Urinary bladder (tissue), 4 donors: ENCODE measurements around the gene TCFL5. TPM values are rescaled to one million over a fixed set of nuclear protein-coding genes. Genes with fewer than 3 reads are reported as not detected.

Experiments used
- DNase-seq: peaks from one replicate; pipeline ENCODE4 v3.0.0-alpha.2; 2015; ENCODE audit errors: extremely low spot score
- H3K27ac ChIP-seq: one replicate; pipeline ENCODE4 v1.5.1; 2013; ENCODE audit warnings: low read depth, mild to moderate bottlenecking, moderate library complexity
- H3K36me3 ChIP-seq: one replicate; pipeline ENCODE4 v1.6.1; 2013; ENCODE audit warnings: mild to moderate bottlenecking, moderate library complexity; ENCODE audit not compliant: insufficient read depth
- H3K4me1 ChIP-seq: one replicate; pipeline ENCODE4 v1.6.1; 2013; ENCODE audit warnings: mild to moderate bottlenecking, moderate library complexity; ENCODE audit not compliant: insufficient read depth
- H3K4me3 ChIP-seq: one replicate; pipeline ENCODE4 v1.5.1; 2013; ENCODE audit warnings: low read depth, low read length
- WGBS: extraction: QIAGEN DNeasy Blood & Tissue Kit; methylation state at CpG from one replicate; pipeline ENCODE4 v1.1.7; 2013; 5-methylcytosine and 5-hydroxymethylcytosine counted together
- polyA plus RNA-seq: library from polyadenylated mRNA; stranded (reverse); fragments of 200-250 nt; gene quantifications from one replicate; pipeline ENCODE4 v1.2.3, GENCODE V29; 2013
- total RNA-seq: library from RNA; depleted of rRNA; stranded (reverse); fragments of >200 nt; gene quantifications from one replicate; pipeline ENCODE4 v1.2.3, GENCODE V29; 2014
- donor health status: healthy with polysubstance abuse.
- donor health status: healthy.

Gene TCFL5
- total and polyA plus RNA-seq, 2 donors, result 10.7 to 21.0 TPM

GRCh38 chr20:62900052-62900691, 38.5 kb upstream of the TCFL5 start:
- Histone ChIP-seq H3K36me3 (no peaks in the 10 kb centered on the region), H3K4me1 (no peaks in the 10 kb centered on the region), H3K4me3 (no peak overlapping the region), H3K27ac (no peak overlapping the region)
- under 1% methylated on average over 11 of the region's 11 CpGs for WGBS
- DNase-seq, result no peak

GRCh38 chr20:62899633-62900051, 38.0 kb upstream of the TCFL5 start:
- Histone ChIP-seq H3K4me1 (no peaks in the 10 kb centered on the region), H3K27ac (no peak overlapping the region), H3K4me3 (no peak overlapping the region), H3K36me3 (no peaks in the 10 kb centered on the region)
- DNase-seq, result no peak
- WGBS, result 3% methylated on average over 6 of the region's 6 CpGs

GRCh38 chr20:62898970-62899632, 37.5 kb upstream of the TCFL5 start:
- Histone ChIP-seq H3K4me3 (no peak overlapping the region), H3K36me3 (no peaks in the 10 kb centered on the region), H3K4me1 (no peaks in the 10 kb centered on the region), H3K27ac (no peak overlapping the region)
- no peak for DNase-seq
- WGBS, result 37% methylated on average over 16 of the region's 16 CpGs

- Histone ChIP-seq H3K4me3 (no peak overlapping the region), H3K36me3 (peaks cover 2% of the 10 kb centered on the region), H3K4me1 (no peaks in the 10 kb centered on the region), H3K27ac (no peak overlapping the region)
- 77% methylated on average over 16 of the region's 16 CpGs for WGBS
- DNase-seq, result no peak
These were observed 36.7 kb upstream of the TCFL5 start for GRCh38 chr20:62898093-62898964.

- no peak overlapping the region for H3K4me3 ChIP-seq
- H3K4me1 ChIP-seq, result no peaks in the 10 kb centered on the region
- DNase-seq, result no peak
- H3K36me3 ChIP-seq, result peaks cover 2% of the 10 kb centered on the region
- no peak overlapping the region for H3K27ac ChIP-seq
- WGBS, result 74% methylated on average over 11 of the region's 11 CpGs
These were observed 36.0 kb upstream of the TCFL5 start for GRCh38 chr20:62897666-62898065.

- Histone ChIP-seq H3K27ac (no peak overlapping the region), H3K36me3 (peaks cover 2% of the 10 kb centered on the region)
- 91% methylated on average over 16 of the region's 16 CpGs for WGBS
These were observed 34.9 kb upstream of the TCFL5 start for GRCh38 chr20:62896526-62896925.

GRCh38 chr20:62895539-62895938, 33.9 kb upstream of the TCFL5 start:
- no peak for DNase-seq
- WGBS, result 87% methylated on average over 9 of the region's 9 CpGs
- Histone ChIP-seq H3K4me1 (no peaks in the 10 kb centered on the region), H3K36me3 (peaks cover 2% of the 10 kb centered on the region), H3K4me3 (no peak overlapping the region), H3K27ac (no peak overlapping the region)

More at GRCh38 chr20:62896526-62896925, 34.9 kb upstream of the TCFL5 start:
- no peaks in the 10 kb centered on the region for H3K4me1 ChIP-seq
- no peak overlapping the region for H3K4me3 ChIP-seq
- DNase-seq, result no peak

- no peak for DNase-seq
- 91% methylated on average over 14 of the region's 14 CpGs for WGBS
- H3K4me1 ChIP-seq, result no peaks in the 10 kb centered on the region
These were observed 32.6 kb upstream of the TCFL5 start for GRCh38 chr20:62894261-62894660.

GRCh38 chr20:62893700-62894099, 32.1 kb upstream of the TCFL5 start:
- Histone ChIP-seq H3K27ac (no peak overlapping the region), H3K36me3 (peaks cover 5% of the 10 kb centered on the region), H3K4me1 (no peaks in the 10 kb centered on the region), H3K4me3 (no peak overlapping the region)
- no peak for DNase-seq
- WGBS, result 93% methylated on average over 14 of the region's 14 CpGs

More at GRCh38 chr20:62894261-62894660, 32.6 kb upstream of the TCFL5 start:
- no peak overlapping the region for H3K4me3 ChIP-seq
- peaks cover 5% of the 10 kb centered on the region for H3K36me3 ChIP-seq
- H3K27ac ChIP-seq, result no peak overlapping the region

- H3K27ac ChIP-seq, result no peak overlapping the region
- DNase-seq, result no peak
- no peaks in the 10 kb centered on the region for H3K4me1 ChIP-seq
- H3K4me3 ChIP-seq, result no peak overlapping the region
- peaks cover 5% of the 10 kb centered on the region for H3K36me3 ChIP-seq
- 88% methylated on average over 25 of the region's 25 CpGs for WGBS
These were observed 31.0 kb upstream of the TCFL5 start for GRCh38 chr20:62892348-62893304.

GRCh38 chr20:62891111-62891510, 29.5 kb upstream of the TCFL5 start:
- no peak for DNase-seq
- 81% methylated on average over 15 of the region's 15 CpGs for WGBS
- H3K36me3 ChIP-seq, result peaks cover 5% of the 10 kb centered on the region
- no peaks in the 10 kb centered on the region for H3K4me1 ChIP-seq
- H3K4me3 ChIP-seq, result no peak overlapping the region
- no peak overlapping the region for H3K27ac ChIP-seq

GRCh38 chr20:62890444-62890843, 28.8 kb upstream of the TCFL5 start:
- Histone ChIP-seq H3K4me3 (no peak overlapping the region), H3K27ac (no peak overlapping the region), H3K36me3 (peaks cover 5% of the 10 kb centered on the region), H3K4me1 (no peaks in the 10 kb centered on the region)
- WGBS, result 90% methylated on average over 7 of the region's 7 CpGs
- DNase-seq, result no peak

- peaks cover 5% of the 10 kb centered on the region for H3K36me3 ChIP-seq
- no peak for DNase-seq
- H3K4me1 ChIP-seq, result no peaks in the 10 kb centered on the region
- WGBS, result 90% methylated on average over 9 of the region's 9 CpGs
- H3K27ac ChIP-seq, result no peak overlapping the region
- H3K4me3 ChIP-seq, result no peak overlapping the region
These were observed 28.2 kb upstream of the TCFL5 start for GRCh38 chr20:62889871-62890270.
